ENCODE data around the gene ARHGAP5.

The ARHGAP5 gene

DNA sequence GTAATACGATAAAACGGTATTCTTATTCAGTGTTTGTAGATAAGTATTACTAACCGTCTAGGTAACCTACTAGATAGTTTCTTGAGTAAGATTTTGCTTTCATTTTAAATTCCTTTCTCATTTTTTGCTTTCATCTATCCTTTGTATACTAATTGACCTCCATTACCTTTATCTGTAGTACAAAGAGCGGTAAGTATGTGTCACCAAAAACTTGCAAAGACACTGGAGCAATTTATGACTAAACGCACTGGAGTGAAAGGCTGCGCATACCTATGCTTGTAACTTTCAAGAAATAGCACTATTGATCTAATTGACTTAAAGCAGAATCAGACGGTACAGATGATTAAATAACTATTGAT is 1.7 kb downstream of the ARHGAP5 start:
- ChIA-PET CTCF (no interaction called here), POLR2A (ENCODE audit: low non-redundant PET) (no interaction called here)
- no peak for TF ChIP-seq CTCF (conservative IDR thresholded peaks at IDR 0.05; ENCODE audit: low read depth)
- peak; percentile 17 for DNase-seq (ENCODE audit: low spot score)
- H3K27ac ChIP-seq, result no peak overlapping the region

GRCh38 chr14:32079264-32079663 is 2.2 kb downstream of the ARHGAP5 start:
- CTCF ChIA-PET, result no interaction called here
- no peak overlapping the region for H3K27ac ChIP-seq

DNA sequence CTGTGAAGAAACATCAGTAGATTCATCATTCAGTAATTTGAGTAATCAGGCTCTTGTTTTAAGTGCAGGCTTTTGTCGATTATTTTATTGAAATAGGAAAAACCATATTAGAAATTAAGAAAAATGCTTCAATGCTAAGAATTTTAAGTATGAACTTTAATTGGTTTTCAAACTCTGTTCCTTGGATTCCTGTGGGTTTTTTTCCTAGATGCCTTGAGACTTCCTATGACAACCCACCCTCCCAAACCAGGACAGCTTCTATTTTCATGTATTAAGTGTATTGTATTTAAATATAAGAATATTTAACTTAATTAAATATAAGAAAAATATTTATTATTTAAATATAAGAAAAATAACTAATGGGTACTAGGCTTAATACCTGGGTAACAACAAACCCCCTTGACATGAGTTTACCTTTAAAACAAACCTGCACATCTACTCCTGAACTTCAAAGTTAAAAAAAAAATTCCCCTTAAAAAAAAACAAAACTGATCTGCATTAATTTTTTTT is 3.0 kb downstream of the ARHGAP5 start:
- TF ChIP-seq CTCF (conservative IDR thresholded peaks at IDR 0.05; ENCODE audit: low read depth), result no peak
- POLR2A ChIA-PET (ENCODE audit: low non-redundant PET), result no interaction called here
- CTCF ChIA-PET, result no interaction called here
- H3K27ac ChIP-seq, result no peak overlapping the region
- DNase-seq (ENCODE audit: low spot score), result no peak

More at GRCh38 chr14:32079264-32079663, 2.2 kb downstream of the ARHGAP5 start:
- DNase-seq (ENCODE audit: low spot score), result no peak
- POLR2A ChIA-PET (ENCODE audit: low non-redundant PET), result no interaction called here
- TF ChIP-seq CTCF (conservative IDR thresholded peaks at IDR 0.05; ENCODE audit: low read depth), result no peak

- no peak for DNase-seq (ENCODE audit: low spot score)
- ChIA-PET CTCF (interaction anchor here (0.7 kb wide), 1 partner anchor 276 kb away, joined by 5 read pairs; no protein-coding TSS in a partner anchor), POLR2A (ENCODE audit: low non-redundant PET) (no interaction called here)
- no peak for TF ChIP-seq CTCF (conservative IDR thresholded peaks at IDR 0.05; ENCODE audit: low read depth)
- no peak overlapping the region for H3K27ac ChIP-seq
Measured at GRCh38 chr14:32081901-32082300, 4.8 kb downstream of the ARHGAP5 start.

GRCh38 chr14:32083315-32083624 is 6.2 kb downstream of the ARHGAP5 start:
- ChIA-PET POLR2A (ENCODE audit: low non-redundant PET) (no interaction called here), CTCF (no interaction called here)
- no peak overlapping the region for H3K27ac ChIP-seq
- TF ChIP-seq CTCF (conservative IDR thresholded peaks at IDR 0.05; ENCODE audit: low read depth), result no peak
- no peak for DNase-seq (ENCODE audit: low spot score)

DNA sequence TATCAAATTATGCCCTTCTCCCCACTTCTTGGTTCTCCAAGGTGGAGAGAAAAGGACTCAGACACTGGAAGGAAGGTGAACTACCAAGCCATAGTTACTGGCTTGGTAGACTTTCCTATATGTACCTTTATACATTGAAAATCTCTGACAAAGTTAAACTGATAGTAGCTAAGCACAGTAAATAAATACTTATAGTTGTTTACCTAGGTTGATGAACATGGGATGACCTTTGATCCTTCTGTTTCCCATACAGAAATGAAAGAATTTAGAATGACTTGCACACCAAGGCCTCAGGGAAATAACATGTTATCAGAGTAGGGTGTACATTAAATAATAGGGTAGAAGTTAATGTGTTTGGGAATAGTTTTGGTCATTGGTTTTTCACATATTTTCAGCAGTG is 6.7 kb downstream of the ARHGAP5 start:
- CTCF ChIA-PET, result interaction anchor here (0.5 kb wide), 1 partner anchor 1229 kb away, joined by 6 read pairs; no protein-coding TSS in a partner anchor
- DNase-seq (ENCODE audit: low spot score), result no peak
- H3K27ac ChIP-seq, result no peak overlapping the region
- POLR2A ChIA-PET (ENCODE audit: low non-redundant PET), result interaction anchor here (0.6 kb wide), 1 partner anchor 439 kb away, joined by 5 read pairs; no protein-coding TSS in a partner anchor
- TF ChIP-seq CTCF (conservative IDR thresholded peaks at IDR 0.05; ENCODE audit: low read depth), result no peak
